Measurements from ENCODE around the gene SRP9.
"Not testable (repeated sequence)": the region's sequence is repeated elsewhere in the genome, so short reads cannot be mapped to it uniquely, and the experiment has no call there.

SRP9 gene

DNA sequence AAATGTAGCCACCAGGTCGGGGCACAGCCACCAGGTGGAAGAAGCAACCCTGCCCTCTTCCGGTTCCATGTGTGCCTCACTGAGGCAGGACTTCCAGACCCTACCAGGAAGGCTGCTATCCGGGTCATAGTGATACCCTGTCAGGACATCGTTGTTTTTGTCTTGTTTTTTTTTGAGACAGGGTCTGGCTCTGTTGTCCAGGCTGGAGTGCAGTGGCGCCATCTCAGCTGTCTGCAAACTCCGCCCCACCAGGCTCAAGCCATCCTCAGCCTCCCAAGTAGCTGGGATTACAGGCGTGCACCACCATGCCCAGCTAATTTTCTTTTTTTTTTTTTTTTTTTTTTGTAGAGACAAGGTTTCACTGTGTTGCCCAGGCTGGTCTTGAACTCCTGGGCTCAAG is 37.5 kb downstream of the SRP9 start:
- not testable (repeated sequence) for H3K27me3 Mint-ChIP-seq, H3K4me3 Mint-ChIP-seq, H3K36me3 Mint-ChIP-seq, H3K27ac Mint-ChIP-seq, H3K9me3 Mint-ChIP-seq, H3K4me1 Mint-ChIP-seq, ATAC-seq

DNA sequence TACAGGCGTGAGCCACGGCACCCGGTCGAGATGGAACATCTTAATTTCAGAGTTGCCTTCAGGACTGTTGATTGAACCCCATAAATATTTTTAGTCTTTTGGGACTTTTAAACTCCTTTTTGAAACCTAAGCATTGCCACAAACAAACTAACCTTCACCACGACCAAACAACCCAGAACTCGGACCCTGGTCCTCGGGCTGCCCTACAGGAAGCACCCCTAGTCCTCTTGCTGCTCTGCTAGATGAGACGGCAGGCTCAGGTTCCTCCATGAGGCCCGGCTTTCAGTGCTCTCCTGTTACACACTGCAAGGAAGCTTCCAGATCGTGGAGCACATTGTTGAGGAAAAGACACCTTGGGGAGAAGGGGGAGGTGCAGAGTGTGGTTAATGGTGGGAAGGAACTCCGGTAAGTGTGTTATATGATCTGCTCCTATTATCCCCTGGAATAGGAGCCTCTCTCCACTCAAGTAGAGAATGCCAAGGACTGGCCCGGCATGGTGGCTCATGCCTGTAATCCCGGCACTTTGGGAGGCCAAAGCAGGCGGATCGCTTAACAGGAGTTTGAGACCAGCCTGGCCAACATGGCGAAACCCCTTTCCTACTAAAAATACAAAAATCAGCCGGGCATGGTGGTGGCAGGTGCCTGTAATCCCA is 38.0 kb downstream of the SRP9 start:
- no peak for ATAC-seq
- Mint-ChIP-seq H3K9me3 (peaks cover 3% of the 10 kb centered on the region), H3K4me3 (no peak overlapping the region), H3K27me3 (no peaks in the 10 kb centered on the region), H3K27ac (no peak overlapping the region), H3K4me1 (peaks cover 3% of the 10 kb centered on the region), H3K36me3 (no peaks in the 10 kb centered on the region)

DNA sequence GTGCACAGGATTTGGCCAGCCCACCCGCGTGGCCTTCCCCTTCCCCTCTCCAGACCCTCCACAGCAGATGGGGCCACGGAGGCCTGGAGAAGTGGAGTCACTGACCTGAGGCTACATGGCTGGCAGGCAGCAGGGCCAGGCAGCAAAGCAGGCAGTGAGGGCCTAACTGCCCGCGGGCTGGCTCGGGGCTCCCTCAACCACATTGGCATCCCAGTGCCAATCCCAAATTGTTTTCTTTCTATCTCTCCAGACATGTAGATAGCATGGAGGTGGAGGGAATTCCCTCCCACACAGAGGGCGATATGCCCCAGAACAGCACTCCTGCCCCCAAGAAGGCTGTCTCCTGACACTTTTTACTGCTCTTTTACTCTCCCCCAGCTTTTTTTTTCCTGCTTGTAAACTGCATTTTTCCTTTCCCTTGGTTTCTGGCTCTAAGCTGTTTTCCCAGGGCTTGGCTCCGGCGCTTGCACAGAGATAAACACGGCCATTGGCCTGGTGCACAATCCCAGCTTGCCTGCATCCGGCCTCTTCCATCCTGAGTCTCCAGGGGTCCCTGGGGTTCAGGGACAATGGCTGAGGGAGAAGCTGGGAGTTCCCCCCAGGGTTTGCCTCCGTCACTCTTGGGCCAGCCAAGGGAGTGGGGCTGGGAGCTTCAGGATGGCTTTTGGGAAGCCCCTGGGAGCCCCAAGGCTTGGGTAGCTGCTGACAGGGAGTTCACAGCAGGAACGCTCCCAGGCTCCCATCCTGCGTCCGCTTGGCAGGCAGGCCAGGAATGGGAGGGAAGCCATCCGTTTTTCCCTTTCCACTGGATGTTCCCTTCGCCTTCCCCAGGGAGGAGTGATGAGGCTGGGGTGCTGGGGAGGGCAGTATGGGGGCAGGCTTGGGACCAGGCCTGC is 39.3 kb downstream of the SRP9 start:
- Mint-ChIP-seq H3K4me1 (no peaks in the 10 kb centered on the region), H3K27ac (no peak overlapping the region), H3K27me3 (no peaks in the 10 kb centered on the region), H3K9me3 (peaks cover 3% of the 10 kb centered on the region), H3K4me3 (no peak overlapping the region), H3K36me3 (no peaks in the 10 kb centered on the region)
- ATAC-seq = no peak

DNA sequence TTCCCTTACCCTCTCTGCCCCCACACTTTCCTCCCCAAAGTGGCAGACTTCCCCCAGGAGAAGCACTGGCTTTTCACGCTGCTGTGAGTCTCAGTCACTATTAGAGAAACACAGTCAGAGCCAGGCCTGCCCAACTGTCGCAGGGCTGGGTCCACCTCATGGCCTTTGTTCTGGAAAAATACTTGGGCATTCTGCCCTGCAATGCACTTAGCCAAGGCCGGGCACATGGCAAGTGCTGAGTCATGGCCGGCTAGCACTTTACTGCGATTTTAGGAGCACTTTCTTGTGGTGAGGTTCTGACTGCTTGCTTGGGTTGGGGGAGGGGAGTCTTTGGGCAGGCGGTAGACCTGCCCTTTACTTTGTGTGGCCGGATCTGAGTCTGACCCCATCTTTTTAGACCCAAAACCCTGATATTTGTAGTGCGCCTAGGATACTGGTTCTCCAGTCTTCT is 40.0 kb downstream of the SRP9 start:
- ATAC-seq = no peak
- Mint-ChIP-seq H3K36me3 (no peaks in the 10 kb centered on the region), H3K9me3 (peaks cover 3% of the 10 kb centered on the region)

DNA sequence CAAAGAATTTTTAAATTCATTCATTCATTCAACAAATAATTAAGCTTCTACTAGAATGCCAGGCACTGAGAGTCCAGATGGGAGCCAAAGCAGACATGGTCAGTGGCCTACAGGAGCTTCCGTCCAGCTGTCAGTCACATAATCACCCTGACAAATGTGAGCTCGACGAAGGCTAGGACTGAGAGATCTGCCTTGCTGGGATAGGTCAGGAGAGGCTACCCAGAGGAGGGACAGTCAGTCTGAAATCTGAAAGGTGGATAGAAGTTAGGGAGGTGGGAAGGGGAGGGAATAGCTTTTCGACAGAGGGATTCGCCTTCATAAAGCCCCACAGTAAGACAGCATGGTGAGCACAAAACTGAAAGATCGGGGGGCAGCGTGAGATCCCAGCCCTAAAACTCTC is 40.6 kb downstream of the SRP9 start:
- Mint-ChIP-seq H3K9me3 (peaks cover 3% of the 10 kb centered on the region), H3K27me3 (no peaks in the 10 kb centered on the region), H3K4me1 (no peaks in the 10 kb centered on the region), H3K36me3 (no peaks in the 10 kb centered on the region), H3K4me3 (no peak overlapping the region), H3K27ac (no peak overlapping the region)
- no peak for ATAC-seq

More for the DNA sequence above, 40.0 kb downstream of the SRP9 start:
- no peak overlapping the region for H3K4me3 Mint-ChIP-seq
- no peak overlapping the region for H3K27ac Mint-ChIP-seq
- H3K4me1 Mint-ChIP-seq = no peaks in the 10 kb centered on the region
- no peaks in the 10 kb centered on the region for H3K27me3 Mint-ChIP-seq

DNA sequence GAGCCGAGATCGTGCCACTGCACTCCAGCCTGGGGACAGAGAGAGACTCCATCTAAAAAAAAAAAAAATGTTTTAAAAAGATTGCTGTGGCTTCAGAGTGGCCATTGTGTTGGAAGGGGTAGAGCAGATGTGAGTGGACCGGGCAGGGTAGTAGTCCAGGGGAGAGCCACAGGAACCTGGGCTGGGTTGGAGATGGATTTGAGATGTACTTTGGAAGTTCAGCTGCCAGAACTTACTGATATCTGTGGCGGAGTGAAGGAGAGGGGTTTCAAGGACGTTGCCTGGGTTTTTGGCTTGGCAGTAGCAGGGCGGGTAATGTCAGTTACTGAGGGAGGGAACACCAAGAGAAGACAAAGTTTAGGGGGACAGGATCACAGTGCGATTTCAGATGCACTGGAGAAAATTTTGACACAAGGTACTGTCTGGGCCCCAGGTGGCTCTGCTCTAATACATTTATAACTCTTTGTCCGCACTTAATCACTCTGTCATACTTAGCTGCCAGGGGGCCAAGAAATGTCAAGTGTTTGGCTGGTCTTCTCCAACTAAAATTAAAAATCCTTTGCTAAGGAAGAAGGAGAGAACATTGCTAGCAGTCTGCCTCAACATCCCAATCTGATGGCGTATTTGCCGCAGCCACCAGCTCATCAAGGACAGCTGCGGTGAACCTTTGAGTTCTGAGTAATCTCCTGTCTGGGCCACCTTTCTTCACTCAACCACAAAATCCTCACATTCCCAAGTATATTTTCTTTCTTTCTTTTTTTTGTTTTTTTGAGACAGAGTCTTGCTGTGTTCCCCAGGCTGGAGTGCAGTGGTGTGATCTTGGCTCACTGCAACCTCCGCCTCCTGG is 41.9 kb downstream of the SRP9 start:
- no peak overlapping the region for H3K4me3 Mint-ChIP-seq
- H3K4me1 Mint-ChIP-seq = no peaks in the 10 kb centered on the region
- peaks cover 3% of the 10 kb centered on the region for H3K9me3 Mint-ChIP-seq
- no peaks in the 10 kb centered on the region for H3K36me3 Mint-ChIP-seq
- H3K27me3 Mint-ChIP-seq = peaks cover 5% of the 10 kb centered on the region
- no peak for ATAC-seq
- H3K27ac Mint-ChIP-seq = no peak overlapping the region

DNA sequence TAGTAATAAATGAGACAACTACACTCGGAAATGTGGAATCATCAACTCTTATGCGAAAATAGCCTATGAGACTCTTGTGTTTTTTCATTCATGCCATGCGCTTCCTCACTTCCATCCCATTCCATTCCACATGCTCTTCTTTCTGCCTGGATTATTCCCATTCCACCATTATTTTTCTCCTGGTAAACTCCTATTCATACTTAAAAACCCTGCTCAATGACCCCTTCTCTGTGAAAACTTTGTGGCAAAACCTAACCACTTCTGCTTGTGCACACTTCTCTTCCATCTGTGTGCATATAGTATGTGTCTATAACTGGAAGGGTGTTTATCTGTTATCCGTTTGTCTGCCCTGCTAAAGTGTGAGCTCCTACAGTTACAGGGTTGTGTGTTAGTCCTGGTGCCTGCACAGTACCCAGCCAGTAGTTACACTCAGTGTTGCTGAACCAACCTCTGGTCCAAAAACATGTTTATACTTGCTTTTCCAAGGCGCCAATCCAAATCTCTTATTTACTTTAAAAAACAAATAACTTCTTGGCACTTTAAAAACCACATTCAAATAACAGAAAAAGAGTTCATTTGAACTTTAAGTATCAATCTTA is 43.0 kb downstream of the SRP9 start:
- no peak for ATAC-seq
- H3K27me3 Mint-ChIP-seq = peaks cover 10% of the 10 kb centered on the region
- H3K27ac Mint-ChIP-seq = no peak overlapping the region
- no peak overlapping the region for H3K4me3 Mint-ChIP-seq
- no peaks in the 10 kb centered on the region for H3K36me3 Mint-ChIP-seq
- no peaks in the 10 kb centered on the region for H3K4me1 Mint-ChIP-seq
- H3K9me3 Mint-ChIP-seq = peaks cover 3% of the 10 kb centered on the region

DNA sequence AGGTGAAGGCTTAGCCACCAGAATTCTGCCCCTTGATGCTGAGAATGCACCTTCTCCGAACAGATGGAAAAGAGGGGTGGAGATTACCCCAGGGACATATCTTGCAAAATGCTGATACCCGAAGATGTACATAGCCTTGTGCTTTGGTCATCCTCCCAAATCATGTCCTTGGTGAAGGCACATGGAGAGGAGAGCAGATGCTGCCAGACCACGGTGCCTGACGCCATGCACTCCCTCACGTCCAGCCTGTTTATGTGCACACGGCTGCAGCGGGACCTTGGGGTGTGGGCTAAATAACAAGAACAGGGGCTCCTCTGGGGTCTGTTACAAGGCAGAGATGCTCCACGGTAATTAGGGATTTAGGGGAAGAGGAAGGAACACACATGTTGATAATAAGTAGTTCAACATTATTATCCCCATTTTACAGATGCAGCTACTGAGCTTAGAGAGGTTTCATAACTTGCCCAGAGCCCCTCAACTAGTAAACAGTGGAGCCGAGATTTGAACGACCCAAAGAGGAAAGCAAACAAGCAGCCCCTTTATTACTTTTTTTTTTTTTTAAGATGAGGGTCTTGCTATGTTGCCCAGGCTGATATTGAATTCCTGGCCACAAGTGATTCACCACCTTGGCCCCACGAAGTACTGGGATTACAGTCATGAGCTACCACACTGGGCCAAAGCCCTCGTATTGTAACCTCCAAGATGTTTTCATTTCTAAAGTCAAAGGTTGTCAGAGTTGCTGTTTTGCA is 45.2 kb downstream of the SRP9 start:
- peaks cover 3% of the 10 kb centered on the region for H3K9me3 Mint-ChIP-seq

DNA sequence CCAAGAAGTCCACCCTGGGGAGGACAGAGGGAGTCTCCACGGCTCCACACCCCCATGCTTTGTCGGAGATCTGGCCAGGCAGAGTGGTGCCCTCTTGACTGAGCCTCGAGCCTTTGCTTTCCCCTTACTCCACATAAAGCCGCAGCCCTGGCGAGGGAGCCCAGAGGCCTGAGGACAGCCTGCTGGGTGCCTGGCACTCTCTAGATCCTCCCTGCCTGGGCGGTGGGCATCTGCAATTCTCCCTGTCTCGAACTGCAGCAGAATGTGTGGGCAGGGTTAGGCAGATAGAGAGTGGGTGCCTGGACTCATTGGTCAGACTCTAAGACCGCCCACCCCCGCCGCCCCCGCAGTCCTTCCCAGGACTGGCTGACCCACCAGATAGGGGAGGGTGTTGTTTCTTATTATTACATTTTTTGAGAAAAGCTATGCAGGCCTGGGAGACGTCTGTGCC is 46.2 kb downstream of the SRP9 start:
- Mint-ChIP-seq H3K4me1 (no peaks in the 10 kb centered on the region), H3K4me3 (no peak overlapping the region), H3K36me3 (no peaks in the 10 kb centered on the region), H3K27ac (no peak overlapping the region), H3K9me3 (peaks cover 3% of the 10 kb centered on the region), H3K27me3 (peaks cover 10% of the 10 kb centered on the region)
- ATAC-seq = no peak

More for the DNA sequence above, 45.2 kb downstream of the SRP9 start:
- H3K27me3 Mint-ChIP-seq = peaks cover 10% of the 10 kb centered on the region
- H3K27ac Mint-ChIP-seq = no peak overlapping the region
- H3K4me1 Mint-ChIP-seq = no peaks in the 10 kb centered on the region
- no peak for ATAC-seq
- no peak overlapping the region for H3K4me3 Mint-ChIP-seq
- no peaks in the 10 kb centered on the region for H3K36me3 Mint-ChIP-seq

DNA sequence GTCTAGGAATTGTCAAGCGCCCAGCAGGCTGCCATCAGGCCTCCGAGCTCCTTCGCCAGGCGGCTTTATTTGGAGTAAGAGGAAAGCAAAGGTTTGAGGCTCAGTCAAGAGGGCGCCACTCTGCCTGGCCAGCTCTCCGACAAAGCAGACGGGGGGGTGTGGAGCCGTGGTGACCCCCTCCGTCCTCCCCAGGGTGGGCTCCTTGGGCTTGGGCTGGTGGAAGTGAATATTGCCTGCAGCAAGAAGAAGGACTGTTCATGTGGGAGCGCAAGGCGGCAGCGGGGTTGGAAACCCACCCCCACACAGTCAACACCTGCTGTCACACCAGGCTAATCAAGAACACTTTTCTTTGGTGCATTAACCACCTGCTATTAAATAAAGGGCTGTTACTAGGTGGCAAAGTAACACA is 46.9 kb downstream of the SRP9 start:
- H3K27ac Mint-ChIP-seq = no peak overlapping the region

DNA sequence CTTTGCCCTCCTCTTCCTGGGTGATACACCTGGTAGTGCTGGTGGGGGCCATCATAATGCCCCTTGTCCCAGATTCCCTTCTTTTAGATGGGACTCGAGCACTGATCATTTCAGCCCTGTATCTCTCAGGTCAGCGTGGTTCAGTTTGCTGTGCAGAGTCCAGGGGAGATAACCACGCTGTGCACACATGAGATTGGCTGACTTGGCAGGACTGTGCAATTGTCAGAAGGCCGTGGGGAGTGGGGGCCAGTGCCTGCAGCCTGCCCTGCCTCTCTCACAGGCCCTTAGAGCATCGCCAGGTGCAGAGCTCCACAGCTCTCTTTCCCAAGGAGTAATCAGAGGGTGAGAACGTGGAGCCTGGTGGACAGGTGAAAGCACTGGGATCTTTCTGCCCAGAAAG is 47.5 kb downstream of the SRP9 start:
- peaks cover 3% of the 10 kb centered on the region for H3K9me3 Mint-ChIP-seq
- no peaks in the 10 kb centered on the region for H3K4me1 Mint-ChIP-seq
- no peak overlapping the region for H3K27ac Mint-ChIP-seq
- H3K36me3 Mint-ChIP-seq = no peaks in the 10 kb centered on the region
- H3K27me3 Mint-ChIP-seq = peaks cover 10% of the 10 kb centered on the region
- ATAC-seq = no peak
- H3K4me3 Mint-ChIP-seq = no peak overlapping the region

More for the DNA sequence above, 46.9 kb downstream of the SRP9 start:
- ATAC-seq = no peak
- Mint-ChIP-seq H3K9me3 (peaks cover 3% of the 10 kb centered on the region), H3K36me3 (no peaks in the 10 kb centered on the region), H3K27me3 (peaks cover 10% of the 10 kb centered on the region), H3K4me3 (no peak overlapping the region), H3K4me1 (no peaks in the 10 kb centered on the region)

DNA sequence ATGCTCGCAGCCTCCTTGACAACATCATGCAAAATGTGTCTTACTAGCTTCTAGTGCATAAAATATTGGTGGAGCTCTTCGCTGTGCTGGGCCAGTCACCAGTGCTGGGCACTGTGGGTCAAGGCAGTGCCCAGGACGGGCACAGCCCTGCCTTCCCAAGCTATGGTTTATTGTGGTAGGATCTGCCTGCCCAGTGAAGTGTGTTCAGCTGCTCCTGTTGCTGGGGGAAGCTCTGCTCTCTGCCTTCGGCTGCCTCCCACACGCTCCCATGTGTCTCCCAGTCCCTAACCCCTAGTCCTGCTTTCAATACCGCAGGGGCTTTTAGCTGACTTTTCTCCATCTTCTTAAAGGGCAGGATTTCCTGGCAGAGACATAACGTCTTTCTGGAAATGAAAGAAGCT is 48.0 kb downstream of the SRP9 start:
- Mint-ChIP-seq H3K27me3 (peaks cover 10% of the 10 kb centered on the region), H3K36me3 (no peaks in the 10 kb centered on the region), H3K4me1 (no peaks in the 10 kb centered on the region), H3K4me3 (no peak overlapping the region), H3K9me3 (peaks cover under 1% of the 10 kb centered on the region), H3K27ac (no peak overlapping the region)
- no peak for ATAC-seq

DNA sequence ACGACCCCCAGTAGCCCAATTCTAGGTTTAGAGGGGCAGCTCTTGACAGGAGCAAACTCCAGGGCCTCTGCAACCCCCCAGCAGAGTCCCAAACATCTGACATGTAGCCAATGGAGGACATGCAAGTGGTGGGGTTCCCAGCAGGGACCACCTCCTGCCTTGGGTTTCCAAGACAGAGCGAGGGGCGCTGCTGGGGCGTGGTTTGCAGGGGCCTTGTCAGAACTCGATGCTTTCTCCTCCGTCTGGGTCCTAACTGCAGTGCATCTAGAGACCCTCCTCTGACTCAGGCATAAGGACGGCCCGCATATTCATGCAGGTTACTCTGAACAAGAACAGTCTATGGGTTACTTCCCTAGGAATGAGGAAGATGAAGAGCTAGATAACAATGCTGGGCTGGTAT is 49.5 kb downstream of the SRP9 start:
- peaks cover 10% of the 10 kb centered on the region for H3K27me3 Mint-ChIP-seq
- no peaks in the 10 kb centered on the region for H3K4me1 Mint-ChIP-seq
- no peak overlapping the region for H3K4me3 Mint-ChIP-seq
- H3K36me3 Mint-ChIP-seq = no peaks in the 10 kb centered on the region
- no peak overlapping the region for H3K27ac Mint-ChIP-seq
- no peaks in the 10 kb centered on the region for H3K9me3 Mint-ChIP-seq
- ATAC-seq = no peak

DNA sequence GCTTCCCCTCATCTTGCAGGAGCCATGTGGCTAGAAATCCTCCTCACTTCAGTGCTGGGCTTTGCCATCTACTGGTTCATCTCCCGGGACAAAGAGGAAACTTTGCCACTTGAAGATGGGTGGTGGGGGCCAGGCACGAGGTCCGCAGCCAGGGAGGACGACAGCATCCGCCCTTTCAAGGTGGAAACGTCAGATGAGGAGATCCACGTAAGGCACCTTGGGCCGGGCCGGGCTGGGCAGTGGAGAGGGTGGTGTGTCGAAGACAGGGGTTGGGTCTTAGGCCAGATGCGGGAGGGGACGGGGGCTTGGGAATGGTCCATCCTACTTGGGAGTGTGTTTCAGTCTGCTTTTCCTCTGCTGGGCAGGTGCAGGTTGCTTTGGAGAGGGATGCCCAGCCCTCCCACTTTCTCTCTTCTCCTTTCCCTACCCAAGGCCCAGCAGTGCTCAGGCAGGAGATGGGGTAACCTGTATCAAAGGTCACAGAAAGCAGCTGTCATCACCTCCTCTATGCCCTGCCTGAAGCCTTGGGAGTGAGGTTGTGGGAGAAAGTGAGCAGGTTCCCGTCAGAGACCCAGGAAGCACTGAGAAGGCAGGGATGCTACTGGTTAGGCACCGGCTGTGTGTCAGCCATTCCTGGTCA is 51.2 kb downstream of the SRP9 start:
- Mint-ChIP-seq H3K4me3 (no peak overlapping the region), H3K27ac (no peak overlapping the region), H3K27me3 (peaks cover 10% of the 10 kb centered on the region), H3K4me1 (no peaks in the 10 kb centered on the region), H3K36me3 (no peaks in the 10 kb centered on the region), H3K9me3 (no peaks in the 10 kb centered on the region)
- no peak for ATAC-seq

All from stimulated activated memory B cell treated with anti-CD40 and anti-IgM and Interleukin-4, amounts not matched to agents 10 μg/mL and 1 μg/mL and 100 μg/mL, for 72 hours (primary cell).